Astrocyte (in vitro differentiated cells and primary cell): ENCODE results near the gene TBC1D24. TPM values are rescaled to one million over a fixed set of nuclear protein-coding genes. Genes with fewer than 3 reads are reported as not detected.

ENCODE experiments used
- DNase-seq: peaks from one replicate; pipeline ENCODE4 v3.0.0-alpha.2; 2010; ENCODE audit warnings: low read depth
- FAIRE-seq: peaks from 2 replicates; lab custom pipeline; 2011; peaks lifted over from hg19 to GRCh38; lab: Jason Lieb, UNC
- H2AFZ ChIP-seq: 2 replicates; pipeline ENCODE4 v1.6.0; 2012; ENCODE audit warnings: low read depth, low read length, inconsistent platforms
- H3K27ac ChIP-seq: 2 replicates; pipeline ENCODE4 v1.5.1; 2011; ENCODE audit warnings: low read depth, low read length, inconsistent platforms
- H3K27me3 ChIP-seq: 2 replicates; pipeline ENCODE4 v1.6.0; 2011; ENCODE audit warnings: low read length, inconsistent platforms; ENCODE audit not compliant: insufficient read depth
- H3K36me3 ChIP-seq: 2 replicates; pipeline ENCODE4 v1.5.1; 2011; ENCODE audit warnings: low read length, inconsistent platforms; ENCODE audit not compliant: insufficient read depth
- H3K4me1 ChIP-seq: 2 replicates; pipeline ENCODE4 v1.5.1; 2011; ENCODE audit warnings: low read length, inconsistent platforms; ENCODE audit not compliant: insufficient read depth
- H3K4me2 ChIP-seq: 2 replicates; pipeline ENCODE4 v1.6.0; 2012; ENCODE audit warnings: low read length, inconsistent platforms
- H3K4me3 ChIP-seq: 2 replicates; pipeline ENCODE4 v1.5.1; 2011; ENCODE audit warnings: low read depth, mild to moderate bottlenecking, low read length, inconsistent platforms; ENCODE audit not compliant: insufficient read depth
- H3K79me2 ChIP-seq: 2 replicates; pipeline ENCODE4 v1.6.0; 2012; ENCODE audit warnings: mild to moderate bottlenecking, low read length, inconsistent platforms; ENCODE audit not compliant: insufficient read depth
- H3K9ac ChIP-seq: 2 replicates; pipeline ENCODE4 v1.6.0; 2012; ENCODE audit warnings: mild to moderate bottlenecking, low read length, inconsistent platforms
- H3K9me3 ChIP-seq: 2 replicates; pipeline ENCODE4 v1.5.1; 2012; ENCODE audit warnings: low read depth, mild to moderate bottlenecking, low read length, inconsistent platforms; ENCODE audit not compliant: insufficient read depth
- H4K20me1 ChIP-seq: 2 replicates; pipeline ENCODE4 v1.6.0; 2012; ENCODE audit warnings: low read length, inconsistent platforms; ENCODE audit not compliant: insufficient read depth
- H3K27ac Mint-ChIP-seq: one replicate; pipeline ENCODE4 v1.8.0; 2021; ENCODE audit warnings: mild to moderate bottlenecking, mixed read lengths; ENCODE audit not compliant: unreplicated experiment
- H3K27me3 Mint-ChIP-seq: one replicate; pipeline ENCODE4 v1.8.0; 2021; ENCODE audit warnings: low read depth, mixed read lengths; ENCODE audit not compliant: unreplicated experiment
- H3K36me3 Mint-ChIP-seq: one replicate; pipeline ENCODE4 v1.8.0; 2021; ENCODE audit warnings: low read depth, mixed read lengths; ENCODE audit not compliant: unreplicated experiment
- H3K4me1 Mint-ChIP-seq: one replicate; pipeline ENCODE4 v1.8.0; 2021; ENCODE audit warnings: low read depth, mixed read lengths; ENCODE audit not compliant: unreplicated experiment
- H3K4me3 Mint-ChIP-seq: one replicate; pipeline ENCODE4 v1.8.0; 2021; ENCODE audit warnings: mild to moderate bottlenecking, moderate library complexity, mixed read lengths; ENCODE audit not compliant: unreplicated experiment
- H3K9me3 Mint-ChIP-seq: one replicate; pipeline ENCODE4 v1.8.0; 2021; ENCODE audit warnings: mild to moderate bottlenecking, mixed read lengths; ENCODE audit not compliant: unreplicated experiment
- EZH2 ChIP-seq: IDR thresholded peaks from 2 replicates; pipeline ENCODE4 v1.6.1; 2012; ENCODE audit warnings: mild to moderate bottlenecking, low read length, inconsistent platforms; ENCODE audit not compliant: insufficient read depth
- total RNA-seq: library from RNA; stranded (reverse); gene quantifications from 2 replicates; pipeline ENCODE4 v1.2.1, GENCODE V29; 2021
- TF ChIP-seq, protein P1 (sequence below): IDR thresholded peaks from 2 replicates; pipeline ENCODE4 v1.5.1; 2011; ENCODE audit warnings: low read depth, mild to moderate bottlenecking, inconsistent platforms, low read length, moderate library complexity; ENCODE audit not compliant: insufficient read depth

Gene TBC1D24
- total RNA-seq, 1 donor from 2014 or later: 13.4 TPM

GRCh38 chr16:2529961-2530628, 55.2 kb downstream of the TBC1D24 start:
- peaks cover 2% of the 10 kb centered on the region for H3K36me3 ChIP-seq
- H3K27me3 Mint-ChIP-seq: no peaks in the 10 kb centered on the region
- no peaks in the 10 kb centered on the region for H3K9me3 Mint-ChIP-seq
- DNase-seq (no peak), FAIRE-seq (no peak)
- peak overlapping the region; percentile 27 for H3K4me3 Mint-ChIP-seq
- no peak overlapping the region for H3K9ac ChIP-seq
- peaks cover 4% of the 10 kb centered on the region for H3K79me2 ChIP-seq
- no peaks in the 10 kb centered on the region for H3K36me3 Mint-ChIP-seq
- H2AFZ ChIP-seq: no peak overlapping the region
- no peak overlapping the region for H3K4me3 ChIP-seq
- no peaks in the 10 kb centered on the region for H3K9me3 ChIP-seq
- H3K27ac Mint-ChIP-seq: peak overlapping the region; percentile 86
- no peak overlapping the region for H3K4me2 ChIP-seq
- peaks cover 8% of the 10 kb centered on the region for H4K20me1 ChIP-seq
- H3K27me3 ChIP-seq: no peaks in the 10 kb centered on the region
- H3K4me1 Mint-ChIP-seq: peaks cover 6% of the 10 kb centered on the region
- H3K27ac ChIP-seq: no peak overlapping the region
- TF ChIP-seq, protein P1, sequence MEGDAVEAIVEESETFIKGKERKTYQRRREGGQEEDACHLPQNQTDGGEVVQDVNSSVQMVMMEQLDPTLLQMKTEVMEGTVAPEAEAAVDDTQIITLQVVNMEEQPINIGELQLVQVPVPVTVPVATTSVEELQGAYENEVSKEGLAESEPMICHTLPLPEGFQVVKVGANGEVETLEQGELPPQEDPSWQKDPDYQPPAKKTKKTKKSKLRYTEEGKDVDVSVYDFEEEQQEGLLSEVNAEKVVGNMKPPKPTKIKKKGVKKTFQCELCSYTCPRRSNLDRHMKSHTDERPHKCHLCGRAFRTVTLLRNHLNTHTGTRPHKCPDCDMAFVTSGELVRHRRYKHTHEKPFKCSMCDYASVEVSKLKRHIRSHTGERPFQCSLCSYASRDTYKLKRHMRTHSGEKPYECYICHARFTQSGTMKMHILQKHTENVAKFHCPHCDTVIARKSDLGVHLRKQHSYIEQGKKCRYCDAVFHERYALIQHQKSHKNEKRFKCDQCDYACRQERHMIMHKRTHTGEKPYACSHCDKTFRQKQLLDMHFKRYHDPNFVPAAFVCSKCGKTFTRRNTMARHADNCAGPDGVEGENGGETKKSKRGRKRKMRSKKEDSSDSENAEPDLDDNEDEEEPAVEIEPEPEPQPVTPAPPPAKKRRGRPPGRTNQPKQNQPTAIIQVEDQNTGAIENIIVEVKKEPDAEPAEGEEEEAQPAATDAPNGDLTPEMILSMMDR: no peak
- no peak for TF ChIP-seq EZH2
- H3K4me1 ChIP-seq: peaks cover 16% of the 10 kb centered on the region

DNA sequence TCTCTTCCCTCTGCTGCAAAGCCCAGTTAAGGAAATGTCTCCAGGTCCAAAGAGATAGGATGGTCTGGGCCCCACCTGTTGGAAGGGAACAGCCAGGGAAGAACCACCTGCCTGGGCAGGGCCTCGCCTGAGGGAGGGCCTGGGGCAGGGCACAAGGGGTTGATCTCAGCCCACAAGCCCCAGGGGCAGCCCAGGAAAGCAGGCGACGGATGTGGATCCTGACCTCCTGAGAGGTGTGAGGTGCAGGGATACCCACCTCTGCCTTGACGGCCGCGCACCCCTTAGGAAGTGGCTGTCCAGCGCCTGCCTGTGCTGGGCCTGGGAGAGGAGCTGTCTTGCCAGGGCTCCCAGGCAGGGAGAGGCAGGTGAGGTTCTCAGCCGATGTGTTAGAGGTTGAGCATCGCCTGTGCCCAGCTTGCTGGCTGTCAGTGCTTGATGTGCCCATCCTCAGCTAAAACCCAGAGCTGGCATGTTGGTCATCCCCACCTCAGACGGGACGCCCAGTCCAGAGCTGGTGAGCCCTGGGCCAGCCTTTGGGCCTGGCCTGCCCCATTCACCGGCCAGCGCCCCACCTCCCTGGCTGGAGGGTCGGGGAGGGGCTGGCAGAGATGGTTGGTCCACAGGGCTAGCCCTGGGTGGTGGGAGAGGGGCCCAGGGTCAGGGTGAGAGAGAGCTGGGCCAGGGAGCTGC, 55.8 kb downstream of the TBC1D24 start:
- Histone ChIP-seq H3K79me2 (peaks cover 4% of the 10 kb centered on the region), H3K9me3 (no peaks in the 10 kb centered on the region), H3K27me3 (no peaks in the 10 kb centered on the region), H3K36me3 (peaks cover 2% of the 10 kb centered on the region), H4K20me1 (peaks cover 8% of the 10 kb centered on the region), H2AFZ (no peak overlapping the region), H3K4me3 (no peak overlapping the region), H3K4me2 (peak overlapping the region; percentile 92), H3K9ac (peak overlapping the region; percentile 72), H3K27ac (peak overlapping the region; percentile 59), H3K4me1 (peaks cover 16% of the 10 kb centered on the region)
- TF ChIP-seq, protein P1: no peak
- no peak for TF ChIP-seq EZH2
- Mint-ChIP-seq H3K36me3 (peaks cover 1% of the 10 kb centered on the region), H3K4me3 (peak overlapping the region; percentile 57), H3K4me1 (peaks cover 10% of the 10 kb centered on the region), H3K9me3 (no peaks in the 10 kb centered on the region), H3K27ac (no peak overlapping the region), H3K27me3 (no peaks in the 10 kb centered on the region)
- DNase-seq: no peak
- no peak for FAIRE-seq

DNA sequence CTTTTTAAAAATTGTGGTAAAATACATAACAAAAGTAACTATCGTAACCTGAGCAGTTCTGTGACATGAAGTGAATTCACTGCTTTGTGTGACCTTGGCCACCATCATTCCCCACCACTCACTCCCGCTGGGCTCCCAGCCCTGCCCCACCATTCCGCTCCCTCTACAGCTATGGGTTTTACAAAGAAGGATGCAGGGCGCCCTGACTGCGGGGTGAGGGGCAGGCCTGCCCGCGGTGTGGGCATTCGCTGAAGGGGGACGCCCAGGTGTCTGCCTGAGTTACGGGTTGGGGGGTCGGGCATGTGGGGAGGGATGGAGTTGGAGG, 56.4 kb downstream of the TBC1D24 start, which contains the start of gene CEMP1:
TSS of gene CEMP1 (minus strand) at position 38 of the 325 bp plus-strand sequence. CDS start 335 bp downstream, outside the sequence.
- peak within 1 kb of the TSS; percentile 59 for H3K27ac ChIP-seq

More for the DNA sequence above, 56.4 kb downstream of the TBC1D24 start, which contains the start of gene CEMP1:
- no peak for DNase-seq
- no peak for FAIRE-seq
- no peaks in the 10 kb centered on the region for H3K9me3 Mint-ChIP-seq
- peak within 1 kb of the TSS; percentile 72 for H3K9ac ChIP-seq
- peaks cover 2% of the 10 kb centered on the region for H3K36me3 Mint-ChIP-seq
- H3K27me3 ChIP-seq: no peaks in the 10 kb centered on the region
- H3K4me3 ChIP-seq: peak within 1 kb of the TSS; percentile 54
- H3K4me1 Mint-ChIP-seq: peaks cover 10% of the 10 kb centered on the region
- H4K20me1 ChIP-seq: peaks cover 8% of the 10 kb centered on the region
- H3K27me3 Mint-ChIP-seq: no peaks in the 10 kb centered on the region
- peaks cover under 1% of the 10 kb centered on the region for H3K79me2 ChIP-seq
- peak within 1 kb of the TSS; percentile 73 for H2AFZ ChIP-seq
- peak within 1 kb of the TSS; percentile 83 for H3K4me3 Mint-ChIP-seq
- peak within 1 kb of the TSS; percentile 86 for H3K27ac Mint-ChIP-seq
- H3K4me1 ChIP-seq: peaks cover 16% of the 10 kb centered on the region
- peak within 1 kb of the TSS; percentile 92 for H3K4me2 ChIP-seq
- TF ChIP-seq, protein P1: no peak
- TF ChIP-seq EZH2: no peak
- no peaks in the 10 kb centered on the region for H3K36me3 ChIP-seq
- H3K9me3 ChIP-seq: no peaks in the 10 kb centered on the region
